Neural progenitor cell (in vitro differentiated cells): ENCODE data around the gene CPNE4.

Experiments
- CTCF ChIP-seq: fragments of 200-600 bp; sonication (generic); IDR thresholded peaks from 2 replicates; pipeline ENCODE4 v1.5.1; 2017; ENCODE audit warnings: antibody characterized with exemption, mild to moderate bottlenecking
- EZH2 ChIP-seq: fragments of 200-600 bp; sonication (generic); IDR thresholded peaks from 2 replicates; pipeline ENCODE4 v1.6.1; 2017; ENCODE audit warnings: antibody characterized with exemption, mild to moderate bottlenecking, moderate library complexity

- no peak for TF ChIP-seq CTCF
- TF ChIP-seq EZH2: no peak
Observed at GRCh38 chr3:131596884-131597283, 437.9 kb downstream of the CPNE4 start.
